Brain pericyte (primary cell): Measurements from ENCODE around the gene SYNJ1.
A peak's percentile ranks its signal among the peaks of the same experiment; 100 is the strongest.
"Not testable (repeated sequence)": the region's sequence is repeated elsewhere in the genome, so short reads cannot be mapped to it uniquely, and the experiment has no call there.

Source experiments
- DNase-seq: peaks from one replicate; pipeline ENCODE4 v3.0.0-alpha.2; 2012; ENCODE audit warnings: low read depth, low spot score

The SYNJ1 gene, protein sequence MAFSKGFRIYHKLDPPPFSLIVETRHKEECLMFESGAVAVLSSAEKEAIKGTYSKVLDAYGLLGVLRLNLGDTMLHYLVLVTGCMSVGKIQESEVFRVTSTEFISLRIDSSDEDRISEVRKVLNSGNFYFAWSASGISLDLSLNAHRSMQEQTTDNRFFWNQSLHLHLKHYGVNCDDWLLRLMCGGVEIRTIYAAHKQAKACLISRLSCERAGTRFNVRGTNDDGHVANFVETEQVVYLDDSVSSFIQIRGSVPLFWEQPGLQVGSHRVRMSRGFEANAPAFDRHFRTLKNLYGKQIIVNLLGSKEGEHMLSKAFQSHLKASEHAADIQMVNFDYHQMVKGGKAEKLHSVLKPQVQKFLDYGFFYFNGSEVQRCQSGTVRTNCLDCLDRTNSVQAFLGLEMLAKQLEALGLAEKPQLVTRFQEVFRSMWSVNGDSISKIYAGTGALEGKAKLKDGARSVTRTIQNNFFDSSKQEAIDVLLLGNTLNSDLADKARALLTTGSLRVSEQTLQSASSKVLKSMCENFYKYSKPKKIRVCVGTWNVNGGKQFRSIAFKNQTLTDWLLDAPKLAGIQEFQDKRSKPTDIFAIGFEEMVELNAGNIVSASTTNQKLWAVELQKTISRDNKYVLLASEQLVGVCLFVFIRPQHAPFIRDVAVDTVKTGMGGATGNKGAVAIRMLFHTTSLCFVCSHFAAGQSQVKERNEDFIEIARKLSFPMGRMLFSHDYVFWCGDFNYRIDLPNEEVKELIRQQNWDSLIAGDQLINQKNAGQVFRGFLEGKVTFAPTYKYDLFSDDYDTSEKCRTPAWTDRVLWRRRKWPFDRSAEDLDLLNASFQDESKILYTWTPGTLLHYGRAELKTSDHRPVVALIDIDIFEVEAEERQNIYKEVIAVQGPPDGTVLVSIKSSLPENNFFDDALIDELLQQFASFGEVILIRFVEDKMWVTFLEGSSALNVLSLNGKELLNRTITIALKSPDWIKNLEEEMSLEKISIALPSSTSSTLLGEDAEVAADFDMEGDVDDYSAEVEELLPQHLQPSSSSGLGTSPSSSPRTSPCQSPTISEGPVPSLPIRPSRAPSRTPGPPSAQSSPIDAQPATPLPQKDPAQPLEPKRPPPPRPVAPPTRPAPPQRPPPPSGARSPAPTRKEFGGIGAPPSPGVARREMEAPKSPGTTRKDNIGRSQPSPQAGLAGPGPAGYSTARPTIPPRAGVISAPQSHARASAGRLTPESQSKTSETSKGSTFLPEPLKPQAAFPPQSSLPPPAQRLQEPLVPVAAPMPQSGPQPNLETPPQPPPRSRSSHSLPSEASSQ (N-terminal part only)

DNA sequence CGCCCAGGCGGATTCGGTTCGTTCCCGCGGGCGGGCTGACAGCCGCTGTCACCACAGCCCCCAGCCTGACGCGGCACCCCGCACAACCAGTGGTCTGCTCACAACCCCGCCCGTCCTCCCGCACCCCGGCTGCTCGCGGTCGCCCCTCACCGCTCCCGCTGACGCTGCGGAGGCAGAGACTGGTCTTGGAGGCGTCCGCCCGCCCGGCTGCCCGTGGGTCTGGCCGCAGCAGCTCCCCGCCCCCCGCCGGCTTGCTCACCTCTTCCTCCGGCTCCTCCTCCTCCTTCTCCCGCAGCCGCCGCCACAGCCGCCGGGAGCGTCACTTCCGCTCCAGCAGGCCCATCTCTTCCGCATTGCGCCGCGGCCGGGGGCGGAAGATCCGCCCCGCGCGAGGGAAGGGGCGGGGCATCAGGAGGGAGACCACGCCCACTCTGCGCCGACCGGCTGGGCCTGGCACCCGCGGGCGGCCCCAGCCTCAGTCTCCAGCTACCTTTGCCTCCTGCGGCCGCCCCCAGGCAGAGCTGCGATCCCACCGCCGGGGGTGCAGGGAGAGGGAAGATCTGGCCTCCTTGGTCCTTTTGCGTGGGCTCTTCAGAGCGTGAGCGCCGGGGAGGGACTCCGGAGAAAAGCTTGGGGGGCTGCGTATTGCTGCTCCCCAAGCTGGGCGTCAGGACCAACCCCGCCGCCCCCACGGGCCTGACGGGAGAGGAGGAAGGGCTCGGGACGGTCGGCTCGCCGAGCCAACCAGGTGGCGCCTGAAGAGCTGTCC lies at the start of gene SYNJ1:
Gene SYNJ1 (minus strand): TSS at position 327 of the 769 bp plus-strand sequence. CDS start 1,118 bp downstream, outside the sequence.
- peak; percentile 85 for DNase-seq

DNA sequence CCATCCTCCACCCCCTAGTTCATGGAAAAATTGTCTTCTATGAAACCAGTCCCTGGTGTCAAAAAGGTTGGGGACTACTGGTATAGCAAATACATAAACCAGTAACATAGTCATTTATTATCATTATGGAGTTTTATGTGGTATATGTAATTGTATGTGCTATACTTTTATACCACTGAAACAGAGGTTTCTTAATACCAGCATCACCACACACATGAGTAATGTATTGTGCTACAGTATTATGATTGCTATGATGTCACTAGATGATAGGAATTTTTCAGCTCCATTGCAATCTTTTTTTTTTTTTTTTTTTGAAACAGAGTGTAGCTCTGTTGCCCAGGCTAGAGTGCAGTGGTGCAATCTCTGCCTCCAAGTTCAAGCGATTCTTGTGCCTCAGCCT lies 49.5 kb upstream of the SYNJ1 start:
- DNase-seq, result no peak

DNA sequence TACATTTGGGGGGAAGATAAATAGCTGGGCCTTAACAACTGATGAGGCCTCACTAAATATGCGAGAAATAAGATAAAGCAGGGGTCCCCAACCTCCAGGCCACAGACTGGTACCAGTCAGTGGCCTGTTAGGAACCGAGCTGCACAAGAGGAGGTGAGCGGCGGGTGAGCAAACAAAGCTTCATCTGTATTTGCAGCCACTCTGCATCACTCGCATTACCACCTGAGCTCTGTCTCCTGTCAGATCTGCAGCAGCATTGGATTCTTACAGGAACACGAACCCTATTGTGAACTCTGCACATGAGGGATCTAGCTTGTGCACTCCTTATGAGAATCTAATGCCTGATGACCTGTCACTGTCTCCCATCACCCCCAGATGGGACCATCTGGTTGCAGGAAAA lies 48.9 kb upstream of the SYNJ1 start:
- no peak for DNase-seq

DNA sequence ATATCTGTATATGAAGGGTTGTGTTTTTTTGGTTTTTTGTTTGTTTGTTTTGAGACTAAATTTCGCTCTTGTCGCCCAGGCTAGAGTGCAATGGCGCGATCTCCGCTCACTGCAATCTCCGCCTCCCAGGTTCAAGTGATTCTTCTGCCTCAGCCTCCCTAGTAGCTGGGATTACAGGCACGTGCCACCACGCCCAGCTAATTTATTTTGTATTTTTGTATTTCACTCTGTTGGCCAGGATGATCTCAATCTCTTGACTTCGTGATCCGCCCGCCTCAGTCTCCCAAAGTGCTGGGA lies 45.2 kb upstream of the SYNJ1 start:
- DNase-seq, result not testable (repeated sequence)

DNA sequence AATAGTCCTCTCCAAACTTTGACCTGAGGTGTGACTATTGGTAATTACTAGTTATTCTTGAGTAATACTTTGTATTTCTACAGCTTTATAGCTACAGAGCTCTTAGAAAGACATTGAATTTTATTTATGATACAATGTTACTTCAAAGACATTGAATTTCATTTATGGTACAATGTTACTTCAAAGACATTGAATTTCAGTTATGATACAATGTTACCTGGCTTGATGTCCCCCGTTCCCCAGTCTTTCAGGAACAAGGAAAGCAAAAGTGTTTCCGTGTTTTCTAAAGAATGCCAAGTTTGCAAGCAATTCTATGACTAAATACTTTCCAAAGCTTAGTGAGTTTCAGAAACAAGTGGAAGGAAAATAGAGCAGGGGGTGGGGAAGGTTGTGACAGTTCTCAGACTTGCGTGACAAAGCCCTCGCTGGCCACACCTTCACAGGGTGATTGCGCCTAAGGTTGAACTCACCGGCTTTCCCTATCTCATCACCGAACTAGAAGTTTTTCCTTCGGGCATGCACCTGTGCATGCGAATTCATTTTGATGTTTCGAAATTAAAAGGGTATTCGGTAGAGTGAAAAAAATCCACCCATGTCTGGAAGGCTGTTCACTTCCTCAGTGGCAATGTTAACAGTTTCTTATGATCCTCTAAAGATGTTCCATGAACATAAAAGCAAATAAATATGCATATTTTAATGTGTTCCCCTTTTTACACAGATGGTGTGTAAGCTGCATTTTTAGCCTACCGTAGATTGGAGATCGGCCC lies 44.7 kb upstream of the SYNJ1 start:
- DNase-seq, result no peak

DNA sequence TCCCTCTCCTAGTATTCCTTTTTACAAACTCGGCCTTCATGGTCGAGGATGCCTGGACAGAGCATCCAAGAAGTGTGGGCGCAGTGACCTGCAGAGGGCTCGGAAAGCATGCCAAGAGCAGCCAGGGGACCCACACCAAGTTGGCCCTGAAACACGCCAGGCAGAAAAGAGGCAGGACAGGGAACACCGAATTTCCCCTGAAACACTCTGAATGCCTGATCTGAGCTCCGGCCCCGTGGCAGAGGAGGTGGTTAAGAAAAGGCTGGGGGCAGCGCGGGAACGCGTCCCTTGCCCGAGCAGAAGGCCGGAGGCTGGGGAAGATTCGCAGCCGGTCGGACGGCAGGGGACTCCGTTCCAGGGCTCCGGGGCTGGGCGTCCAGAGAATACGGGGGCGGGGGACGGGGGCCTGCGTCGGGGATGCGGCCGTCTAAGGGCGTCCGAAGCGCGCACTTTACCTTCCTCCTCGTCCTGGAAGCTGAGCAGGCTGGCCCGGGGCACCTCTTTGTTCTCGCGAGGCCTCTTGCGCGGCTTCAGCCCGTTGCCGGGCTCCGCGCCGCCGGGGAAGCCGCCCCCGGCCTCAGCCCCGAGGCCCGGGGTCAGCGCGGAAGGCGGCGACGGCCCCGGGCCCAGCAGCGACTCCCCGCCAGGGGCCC lies 43.2 kb upstream of the SYNJ1 start:
- DNase-seq, result no peak

DNA sequence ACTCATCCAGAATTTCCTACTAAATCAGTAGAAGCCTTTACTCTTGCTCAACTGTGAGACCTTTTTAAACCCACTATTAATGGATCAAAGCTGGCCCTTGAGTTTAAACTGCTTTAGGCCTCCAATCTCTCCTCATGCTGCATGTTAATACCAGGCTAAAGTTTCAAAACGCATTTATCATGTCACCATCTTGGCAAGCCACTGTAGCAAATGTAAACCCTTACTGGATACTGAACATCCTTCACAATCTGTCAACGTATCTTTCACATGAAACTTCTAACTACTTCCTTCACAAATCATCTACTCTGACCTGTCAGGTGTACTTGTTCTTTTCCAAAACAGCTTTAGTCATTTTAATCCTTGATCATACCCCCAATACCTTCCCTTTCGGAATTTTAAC lies 40.7 kb upstream of the SYNJ1 start:
- DNase-seq, result no peak

DNA sequence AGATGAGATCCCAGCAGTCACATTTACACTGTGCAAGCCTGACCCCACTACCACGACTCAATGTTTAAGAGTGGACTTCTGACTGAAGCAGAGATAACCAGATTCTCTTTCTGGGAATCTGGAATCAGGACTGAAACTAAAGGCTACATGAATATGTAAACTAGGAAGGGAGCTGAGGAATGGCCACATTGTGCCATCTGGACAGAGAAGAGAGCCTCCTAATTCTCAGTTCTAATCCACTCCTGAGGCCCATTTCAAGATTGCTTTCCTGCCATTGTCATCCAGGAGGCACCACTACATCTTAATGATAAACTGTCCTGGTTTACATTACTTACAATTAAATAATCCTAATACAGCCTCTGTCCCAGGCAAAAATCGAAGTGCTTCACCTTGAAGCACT lies 37.2 kb upstream of the SYNJ1 start:
- DNase-seq, result no peak

DNA sequence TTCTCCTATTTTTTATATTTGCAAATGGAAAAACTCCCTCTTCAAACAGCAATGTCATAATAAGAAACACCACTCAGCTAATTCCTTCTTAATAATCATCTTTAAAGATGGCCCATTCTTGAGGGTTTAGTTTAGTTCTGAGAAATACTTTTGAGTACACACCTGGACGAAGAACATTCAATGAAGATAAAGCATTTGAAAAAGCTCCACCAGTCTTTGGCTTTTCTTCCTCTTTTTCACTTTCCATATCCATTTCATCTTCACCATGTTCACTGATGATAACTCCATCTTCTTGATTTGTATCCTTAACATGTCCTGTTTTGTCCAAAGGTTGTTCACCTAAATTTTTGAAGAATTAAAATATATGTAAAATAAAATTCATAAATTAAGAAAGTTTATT lies 36.4 kb upstream of the SYNJ1 start:
- no peak for DNase-seq

DNA sequence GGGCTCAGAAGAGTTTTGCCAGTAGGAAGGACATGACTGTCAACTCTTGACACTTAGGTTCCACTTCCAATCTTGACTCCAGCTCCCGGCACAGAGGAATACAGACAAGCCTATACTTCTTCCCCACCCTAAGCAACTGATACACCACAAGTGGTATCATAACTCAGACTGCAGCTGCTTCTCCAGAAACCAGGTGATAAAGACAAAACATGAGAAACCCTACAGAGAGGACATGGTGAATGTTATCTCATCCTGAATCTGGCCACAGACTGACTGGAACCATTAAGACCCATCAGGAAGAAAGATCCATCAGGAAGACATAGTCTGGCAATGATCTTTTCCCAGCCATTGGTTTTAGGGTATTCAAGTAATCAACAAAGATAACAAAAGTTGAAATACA lies 30.0 kb upstream of the SYNJ1 start:
- no peak for DNase-seq

DNA sequence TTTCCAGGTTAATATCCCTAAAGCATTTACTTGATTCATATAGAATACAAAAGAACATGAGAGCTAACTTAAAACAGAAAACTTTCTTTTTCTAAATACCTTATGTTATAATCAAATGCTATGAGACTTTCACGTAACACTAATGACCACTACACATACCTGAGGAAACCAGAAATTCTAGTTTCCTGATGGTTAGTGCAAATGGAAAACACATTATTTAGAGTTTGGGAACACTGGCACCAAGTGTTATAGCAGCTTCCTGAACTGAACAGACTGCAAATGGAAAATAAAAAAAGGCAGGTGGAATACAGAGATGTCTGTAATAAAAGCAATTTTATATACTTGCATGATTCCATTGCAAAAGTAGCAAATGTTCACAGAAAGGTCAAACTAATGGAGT lies 28.3 kb upstream of the SYNJ1 start:
- DNase-seq, result no peak

DNA sequence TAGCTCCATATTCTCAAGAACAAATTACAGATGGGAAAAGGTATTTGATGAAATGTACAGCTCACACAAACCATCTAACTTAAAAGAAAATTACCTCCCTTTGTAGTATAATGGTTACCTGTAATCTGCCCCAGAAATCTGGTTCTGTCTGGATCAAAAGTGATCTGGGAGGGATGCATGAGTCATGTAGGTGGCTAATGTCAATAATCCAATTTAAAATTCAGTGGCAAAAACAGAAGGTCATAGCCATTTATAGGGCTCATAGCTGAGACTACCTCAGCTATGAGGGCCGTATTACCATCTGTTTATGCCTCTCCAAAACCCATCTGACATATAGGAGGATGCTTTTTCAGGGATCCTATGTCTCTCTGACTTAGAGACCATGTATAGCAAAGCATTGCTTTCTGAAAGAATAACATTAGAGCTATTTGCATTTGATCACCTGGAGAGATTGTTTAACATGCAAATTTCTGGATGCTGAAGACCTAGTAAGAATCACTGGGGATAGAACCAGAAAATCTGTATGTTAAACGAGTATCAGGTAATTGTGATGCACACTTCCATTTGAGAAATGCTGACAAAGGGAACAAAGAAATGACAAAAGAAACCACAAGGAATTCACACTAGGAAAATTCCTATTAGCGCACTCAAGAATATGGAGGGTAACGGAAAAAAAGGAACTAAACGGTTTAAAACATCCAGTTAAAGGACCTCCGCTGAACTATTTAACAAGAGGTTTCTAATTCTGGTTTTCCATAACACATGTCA lies 26.2 kb upstream of the SYNJ1 start:
- DNase-seq, result no peak

DNA sequence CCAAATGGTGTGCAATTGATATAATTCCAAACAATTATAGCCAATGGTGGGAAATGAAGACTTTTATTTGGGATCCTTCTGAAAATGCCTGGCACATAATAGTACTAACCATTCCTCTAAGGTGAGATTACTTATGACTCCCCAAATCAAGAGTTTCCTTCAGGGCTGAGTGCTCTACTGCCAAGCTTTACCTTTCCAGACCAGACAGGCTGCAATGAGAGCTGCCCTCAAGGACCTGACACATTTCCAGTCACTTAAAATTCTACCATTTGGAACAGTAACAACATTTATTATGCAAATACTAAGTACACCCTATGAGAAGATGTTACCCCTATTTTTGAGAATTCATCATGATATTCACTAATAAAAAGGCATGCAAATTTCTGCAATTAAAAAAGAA lies 22.6 kb upstream of the SYNJ1 start:
- no peak for DNase-seq

DNA sequence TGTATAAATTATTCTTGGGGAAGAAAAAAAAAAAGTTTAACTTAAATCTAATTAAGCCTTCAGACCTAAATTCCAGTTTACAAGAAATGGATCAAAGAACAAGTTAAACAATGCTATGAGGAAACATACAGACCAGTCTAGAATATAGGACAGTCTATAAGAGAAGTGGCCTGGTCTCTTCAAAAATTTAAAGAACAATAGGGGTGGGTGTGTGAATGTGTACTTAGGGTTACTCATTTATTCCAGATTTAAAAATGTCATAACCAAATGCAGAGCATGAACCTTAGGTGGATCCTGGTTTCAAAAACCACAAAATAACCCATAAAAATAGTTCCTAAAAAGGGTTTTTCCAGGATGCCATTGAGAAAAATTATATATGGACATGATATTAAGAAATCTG lies 21.8 kb upstream of the SYNJ1 start:
- no peak for DNase-seq

DNA sequence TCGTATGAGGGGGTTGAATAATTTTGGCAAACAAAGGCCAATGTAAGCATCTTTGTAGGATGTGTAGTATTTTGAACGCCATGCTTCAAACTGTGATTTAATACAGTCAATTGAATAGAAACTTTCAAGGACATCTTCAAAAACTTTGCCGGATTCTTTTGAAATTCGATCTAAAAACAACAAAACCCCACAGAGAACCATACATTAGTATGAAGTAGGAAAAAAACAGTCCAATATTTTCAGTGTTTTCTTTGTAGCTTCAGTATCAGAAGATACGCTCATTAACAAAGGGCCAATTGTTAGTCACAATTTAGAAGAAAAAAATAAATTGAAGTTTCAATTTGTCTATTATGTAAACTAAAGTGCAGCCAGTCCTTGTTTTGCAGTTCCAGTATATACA lies 20.7 kb upstream of the SYNJ1 start:
- DNase-seq, result no peak

DNA sequence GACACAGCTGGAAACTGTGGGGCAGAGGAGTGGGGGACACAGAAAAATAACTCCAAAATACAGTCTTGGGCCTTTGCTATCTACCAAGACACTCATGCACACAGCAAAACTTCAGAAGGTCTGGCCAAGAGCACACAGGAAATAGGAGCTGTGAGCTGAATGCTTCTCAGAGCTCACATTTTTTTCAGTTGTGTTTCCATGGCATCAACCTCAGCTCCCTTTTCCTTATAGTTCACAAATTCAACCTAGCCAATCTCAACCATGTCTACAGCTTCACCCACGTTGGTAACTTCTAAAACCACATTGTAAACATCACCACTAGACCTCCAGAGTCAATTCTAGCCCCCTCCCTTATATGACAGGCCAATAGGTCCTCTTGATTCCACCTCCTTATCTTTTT lies 19.6 kb upstream of the SYNJ1 start:
- no peak for DNase-seq

DNA sequence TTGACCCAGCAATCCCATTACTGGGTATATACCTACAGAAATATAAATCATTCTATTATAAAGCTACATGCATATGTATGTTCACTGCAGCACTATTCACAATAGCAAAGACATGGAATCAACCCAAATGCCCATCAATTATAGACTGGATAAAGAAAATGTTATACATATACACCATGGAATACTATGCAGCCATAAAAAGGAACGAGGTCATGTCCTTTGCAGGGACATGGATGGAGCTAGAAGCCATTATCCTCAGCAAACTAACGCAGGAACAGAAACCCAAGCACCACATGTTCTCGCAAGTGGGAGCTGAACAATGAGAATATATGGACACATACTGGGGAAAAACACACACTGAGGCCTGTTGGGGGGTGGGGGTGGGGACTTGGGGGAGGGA lies 18.9 kb upstream of the SYNJ1 start:
- DNase-seq, result not testable (repeated sequence)

DNA sequence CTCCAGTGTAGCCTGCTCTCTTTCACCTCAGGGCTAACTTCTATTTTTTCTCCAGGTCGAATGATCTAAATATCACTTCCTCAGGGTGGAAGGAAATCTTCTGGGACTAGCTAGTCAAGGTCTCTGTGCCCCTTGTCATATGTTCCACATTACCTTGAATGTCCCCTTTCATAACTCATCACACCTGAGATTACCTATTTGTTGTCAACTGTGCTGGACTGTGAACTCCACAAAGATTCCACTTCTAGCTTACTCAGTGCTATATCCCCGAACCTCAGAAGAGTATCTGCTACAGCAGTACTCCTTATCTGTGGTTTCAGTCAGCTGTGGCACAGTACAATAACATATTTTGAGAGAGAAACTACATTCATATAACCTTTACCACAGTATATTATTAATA lies 14.6 kb upstream of the SYNJ1 start:
- DNase-seq, result no peak

DNA sequence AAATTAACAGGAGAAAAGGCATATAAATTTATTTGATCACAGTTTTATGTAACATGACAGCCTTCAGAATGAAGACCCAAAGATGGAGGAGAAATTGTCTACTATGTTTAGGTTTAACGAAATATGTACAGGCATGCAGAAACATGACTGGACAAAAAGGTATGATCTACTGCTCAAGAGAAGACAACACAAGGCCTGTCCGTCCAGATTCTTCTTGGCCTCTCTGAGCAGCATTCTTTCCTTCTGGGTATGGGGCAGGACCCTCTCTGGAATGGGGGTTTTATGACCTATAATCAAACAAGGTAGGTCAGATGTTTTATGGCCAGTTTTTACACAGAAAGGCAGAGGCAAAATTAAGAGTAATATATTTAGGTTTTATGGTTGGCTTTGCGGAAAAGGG lies 13.5 kb upstream of the SYNJ1 start:
- DNase-seq, result no peak
